GM23338 (cell line): ENCODE measurements around the gene RPL27A. TPM values are rescaled to one million over a fixed set of nuclear protein-coding genes. Genes with fewer than 3 reads are reported as not detected.

Experiments
- ATAC-seq: fragments of 200-7000 bp; cut with Tn5 transposase; 3 replicates; pipeline ENCODE4 v1.9.1; 2020
- DNase-seq: peaks from one replicate; pipeline ENCODE4 v3.0.0-alpha.2; 2015; ENCODE audit warnings: low spot score
- H2AFZ ChIP-seq: fragments of 200-600 bp; sonication (generic); 2 replicates; pipeline ENCODE4 v1.8.0; 2016; ENCODE audit warnings: antibody characterized with exemption, mild to moderate bottlenecking, moderate library complexity
- H3F3A ChIP-seq: fragments of 200-600 bp; sonication (generic); replicated peaks from 2 replicates; pipeline ENCODE4 v1.8.0; 2017; ENCODE audit warnings: antibody characterized with exemption, mixed run types, low read depth
- H3K27ac ChIP-seq: fragments of 200-600 bp; sonication (generic); 2 replicates; pipeline ENCODE4 v1.6.1; 2016; ENCODE audit warnings: low read depth
- H3K27me3 ChIP-seq: fragments of 200-600 bp; sonication (generic); 2 replicates; pipeline ENCODE4 v1.8.0; 2016; ENCODE audit warnings: mild to moderate bottlenecking, mixed run types, moderate library complexity; ENCODE audit not compliant: insufficient read depth
- H3K36me3 ChIP-seq: fragments of 200-600 bp; sonication (generic); 2 replicates; pipeline ENCODE4 v1.8.0; 2016; ENCODE audit warnings: mild to moderate bottlenecking; ENCODE audit not compliant: insufficient read depth
- H3K4me1 ChIP-seq: fragments of 200-600 bp; sonication (generic); 2 replicates; pipeline ENCODE4 v1.8.0; 2016; ENCODE audit warnings: mild to moderate bottlenecking, moderate library complexity; ENCODE audit not compliant: insufficient read depth
- H3K4me2 ChIP-seq: fragments of 200-600 bp; sonication (generic); 2 replicates; pipeline ENCODE4 v1.7.1; 2017; ENCODE audit warnings: mixed run types
- H3K4me3 ChIP-seq: fragments of 200-600 bp; sonication (generic); 2 replicates; pipeline ENCODE4 v1.6.1; 2016; ENCODE audit warnings: mixed run types
- H3K79me2 ChIP-seq: fragments of 200-600 bp; sonication (generic); replicated peaks from 2 replicates; pipeline ENCODE4 v1.8.0; 2017; ENCODE audit warnings: mild to moderate bottlenecking; ENCODE audit not compliant: insufficient read depth
- H3K9me2 ChIP-seq: fragments of 200-600 bp; sonication (generic); 2 replicates; pipeline ENCODE4 v1.8.0; 2017; ENCODE audit not compliant: insufficient read depth
- H4K20me1 ChIP-seq: fragments of 200-600 bp; sonication (generic); replicated peaks from 2 replicates; pipeline ENCODE4 v1.8.0; 2017; ENCODE audit warnings: mild to moderate bottlenecking; ENCODE audit not compliant: insufficient read depth
- H3K27ac Mint-ChIP-seq: 2 replicates; pipeline ENCODE4 v1.8.0; 2020; ENCODE audit warnings: inconsistent platforms, mild to moderate bottlenecking, moderate library complexity, mixed read lengths
- H3K27me3 Mint-ChIP-seq: 3 replicates; pipeline ENCODE4 v1.8.0; 2022; ENCODE audit warnings: low read depth, mild to moderate bottlenecking, moderate library complexity, mixed read lengths, inconsistent platforms; ENCODE audit not compliant: insufficient read depth, poor library complexity
- H3K36me3 Mint-ChIP-seq: 3 replicates; pipeline ENCODE4 v1.8.0; 2021; ENCODE audit warnings: low read depth, mild to moderate bottlenecking, inconsistent platforms, moderate library complexity, mixed read lengths
- H3K4me1 Mint-ChIP-seq: 3 replicates; pipeline ENCODE4 v1.8.0; 2020; ENCODE audit warnings: mild to moderate bottlenecking, inconsistent platforms, mixed read lengths
- H3K4me3 Mint-ChIP-seq: 3 replicates; pipeline ENCODE4 v1.8.0; 2021; ENCODE audit warnings: moderate library complexity, mild to moderate bottlenecking, inconsistent platforms, mixed read lengths
- H3K9me3 Mint-ChIP-seq: 3 replicates; pipeline ENCODE4 v1.8.0; 2020; ENCODE audit warnings: moderate library complexity, mild to moderate bottlenecking, inconsistent platforms, mixed read lengths
- CREB1 ChIP-seq: fragments of 250-450 bp; sonication (Bioruptor Pico); IDR thresholded peaks from 2 replicates; pipeline ENCODE4 v1.5.0; 2020; ENCODE audit warnings: low read depth, mild to moderate bottlenecking, moderate library complexity
- CTCF ChIP-seq, 2 experiments: fragments of 200-600 bp in 1 of 2; sonication (generic) in 1 of 2; conservative IDR thresholded peaks; 2 replicates each; pipeline versions ENCODE4 v1.5.1 to v1.6.1; 2016 to 2017; ENCODE audit warnings: antibody characterized with exemption in 2 of 2, low read depth in 2 of 2, mild to moderate bottlenecking in 2 of 2, moderate library complexity in 1 of 2
- JUNB ChIP-seq: IDR thresholded peaks from one replicate; pipeline ENCODE4 v1.6.1; 2016; ENCODE audit warnings: antibody characterized with exemption; ENCODE audit not compliant: unreplicated experiment
- NANOG ChIP-seq: IDR thresholded peaks from 2 replicates; pipeline ENCODE4 v1.6.1; 2016; ENCODE audit warnings: antibody characterized with exemption, borderline replicate concordance
- POLR2AphosphoS5 ChIP-seq: IDR thresholded peaks from 2 replicates; pipeline ENCODE4 v1.6.1; 2016; ENCODE audit warnings: antibody characterized with exemption, low read depth
- REST ChIP-seq: IDR thresholded peaks from one replicate; pipeline ENCODE4 v1.6.1; 2018; ENCODE audit warnings: antibody characterized with exemption; ENCODE audit not compliant: unreplicated experiment
- STAT1 ChIP-seq: IDR thresholded peaks from one replicate; pipeline ENCODE4 v1.6.1; 2016; ENCODE audit warnings: antibody characterized with exemption; ENCODE audit not compliant: unreplicated experiment
- ZNF331 ChIP-seq: fragments of 250-450 bp; sonication (Bioruptor Pico); IDR thresholded peaks from 2 replicates; pipeline ENCODE4 v1.5.0; 2020; ENCODE audit warnings: low read depth, mild to moderate bottlenecking, moderate library complexity
- ZNF462 ChIP-seq: fragments of 250-450 bp; sonication (Bioruptor Pico); IDR thresholded peaks from 2 replicates; pipeline ENCODE4 v1.5.0; 2020; ENCODE audit warnings: mild to moderate bottlenecking, moderate library complexity
- polyA plus RNA-seq: library from polyadenylated mRNA; unstranded; fragments of >200 nt; fragmentation: Nextera tagmentation; extraction: Ambion mirVana; gene quantifications from 2 replicates; pipeline ENCODE4 v1.2.1, GENCODE V29; 2016
- total RNA-seq: library from RNA; depleted of rRNA; stranded (reverse); fragments of >200 nt; shearing (Covaris generic); gene quantifications from 2 replicates; pipeline ENCODE4 v1.2.3, GENCODE V29; 2014

The RPL27A gene
- total and polyA plus RNA-seq, 2 experiments from 2014 or later: 1,283 to 3,167 TPM

GRCh38 chr11:8719721-8720120 is 37.1 kb downstream of the RPL27A start (continued):
- no peak for TF ChIP-seq CTCF (conservative IDR thresholded peaks at IDR 0.05; ENCODE audit: low read depth in 2 of 2)
- TF ChIP-seq REST: no peak

DNA sequence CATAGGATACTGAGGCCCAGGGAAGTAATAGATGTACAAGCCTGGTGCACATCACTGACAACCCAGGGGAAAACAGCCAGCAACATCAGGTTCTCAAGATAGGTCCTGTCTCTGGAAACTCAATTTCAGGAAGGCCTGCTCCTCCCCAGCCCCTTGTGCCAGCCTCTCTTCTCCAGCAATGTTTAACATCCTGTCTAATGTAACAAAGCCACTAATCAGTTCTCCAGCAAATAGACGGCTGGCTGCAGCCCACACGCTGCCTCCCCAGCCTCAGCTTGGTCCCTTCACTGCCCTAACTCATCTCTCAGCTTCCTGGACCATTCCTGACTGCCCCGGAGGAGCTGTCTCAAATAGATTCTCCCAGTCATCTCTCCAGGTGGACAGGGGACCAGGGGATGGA is 37.8 kb downstream of the RPL27A start:
- Histone ChIP-seq H3K27ac (no peak overlapping the region), H3K79me2 (no peaks in the 10 kb centered on the region), H3K4me2 (no peak overlapping the region), H3K4me1 (peaks cover 11% of the 10 kb centered on the region; the same call in 1 of the 2 replicates), H4K20me1 (no peaks in the 10 kb centered on the region), H3K4me3 (no peak overlapping the region), H3F3A (no peaks in the 10 kb centered on the region), H3K9me2 (no peaks in the 10 kb centered on the region), H3K27me3 (no peaks in the 10 kb centered on the region), H3K36me3 (no peaks in the 10 kb centered on the region), H2AFZ (no peak overlapping the region)
- Mint-ChIP-seq H3K36me3 (peaks cover 12% of the 10 kb centered on the region), H3K4me3 (no peak overlapping the region), H3K27ac (no peak overlapping the region), H3K27me3 (peaks cover 15% of the 10 kb centered on the region), H3K9me3 (no peaks in the 10 kb centered on the region), H3K4me1 (peaks cover 60% of the 10 kb centered on the region)
- DNase-seq (no peak), ATAC-seq (no peak)
- no peak for TF ChIP-seq CREB1 (CRISPR knock-in tag)
- TF ChIP-seq POLR2AphosphoS5: no peak
- no peak for TF ChIP-seq NANOG
- no peak for TF ChIP-seq JUNB
- TF ChIP-seq ZNF462: no peak
- TF ChIP-seq STAT1: no peak
- no peak for TF ChIP-seq REST
- no peak for TF ChIP-seq ZNF331
